Measurements from ENCODE around the gene OVOL2.

The OVOL2 gene

DNA sequence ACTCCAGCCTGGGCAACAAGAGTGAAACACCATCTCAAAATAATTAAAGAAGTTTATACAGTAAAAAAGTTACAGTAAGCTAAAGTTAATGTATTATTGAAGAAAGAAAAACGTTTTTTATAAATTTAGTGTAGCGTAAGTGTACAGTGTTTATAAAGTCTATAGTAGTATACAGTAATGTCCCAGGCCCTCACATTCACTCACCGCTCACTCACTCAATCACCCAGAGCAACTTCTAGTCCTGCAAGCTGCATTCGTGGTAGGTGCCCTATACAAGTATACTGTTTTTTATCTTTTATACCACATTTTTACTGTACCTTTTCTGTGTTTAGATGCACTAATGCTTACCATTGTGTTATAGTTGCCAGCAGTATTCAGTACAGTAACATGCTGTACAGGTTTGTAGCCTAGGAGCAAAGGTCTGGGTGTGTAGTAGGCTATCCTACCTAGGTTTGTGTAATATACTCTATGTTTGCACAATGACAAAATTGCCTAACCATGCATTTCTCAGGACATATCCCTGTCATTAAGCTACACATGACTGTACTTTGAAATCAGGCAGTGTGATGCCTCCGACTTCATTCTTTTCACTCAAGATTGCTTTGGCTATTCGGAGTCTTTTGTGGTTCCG, 72.2 kb downstream of the OVOL2 start:
- TF ChIP-seq, protein P1, sequence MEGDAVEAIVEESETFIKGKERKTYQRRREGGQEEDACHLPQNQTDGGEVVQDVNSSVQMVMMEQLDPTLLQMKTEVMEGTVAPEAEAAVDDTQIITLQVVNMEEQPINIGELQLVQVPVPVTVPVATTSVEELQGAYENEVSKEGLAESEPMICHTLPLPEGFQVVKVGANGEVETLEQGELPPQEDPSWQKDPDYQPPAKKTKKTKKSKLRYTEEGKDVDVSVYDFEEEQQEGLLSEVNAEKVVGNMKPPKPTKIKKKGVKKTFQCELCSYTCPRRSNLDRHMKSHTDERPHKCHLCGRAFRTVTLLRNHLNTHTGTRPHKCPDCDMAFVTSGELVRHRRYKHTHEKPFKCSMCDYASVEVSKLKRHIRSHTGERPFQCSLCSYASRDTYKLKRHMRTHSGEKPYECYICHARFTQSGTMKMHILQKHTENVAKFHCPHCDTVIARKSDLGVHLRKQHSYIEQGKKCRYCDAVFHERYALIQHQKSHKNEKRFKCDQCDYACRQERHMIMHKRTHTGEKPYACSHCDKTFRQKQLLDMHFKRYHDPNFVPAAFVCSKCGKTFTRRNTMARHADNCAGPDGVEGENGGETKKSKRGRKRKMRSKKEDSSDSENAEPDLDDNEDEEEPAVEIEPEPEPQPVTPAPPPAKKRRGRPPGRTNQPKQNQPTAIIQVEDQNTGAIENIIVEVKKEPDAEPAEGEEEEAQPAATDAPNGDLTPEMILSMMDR (IDR thresholded peaks at IDR 0.05; ENCODE audit: insufficient read depth, missing control alignments) = no peak
- FAIRE-seq = no peak
- no peak for DNase-seq (ENCODE audit: insufficient read length, low spot score)

DNA sequence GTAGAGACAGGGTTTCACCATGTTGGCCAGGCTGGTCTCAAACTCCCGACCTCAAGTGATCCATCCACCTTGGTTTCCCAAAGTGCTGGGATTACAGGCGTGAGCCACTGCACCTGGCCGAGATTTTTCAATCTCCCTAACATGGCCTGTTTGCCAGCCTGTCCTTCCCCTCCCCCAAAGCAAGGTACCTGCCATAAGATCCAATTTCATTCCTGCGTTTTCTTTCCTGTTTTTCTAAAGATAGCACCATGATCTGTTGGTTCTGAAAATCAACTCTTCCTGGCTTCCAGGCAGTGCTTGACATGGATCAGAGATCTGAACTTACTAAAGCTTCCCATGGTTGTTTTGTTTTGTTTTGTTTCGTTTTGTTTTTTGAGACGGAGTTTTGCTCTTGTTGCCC, 81.4 kb downstream of the OVOL2 start:
- FAIRE-seq (no peak), DNase-seq (ENCODE audit: insufficient read length, low spot score) (no peak)
- TF ChIP-seq, protein P1 (IDR thresholded peaks at IDR 0.05; ENCODE audit: insufficient read depth, missing control alignments) = no peak

Measured in D721Med (cell line).